Fibroblast of pulmonary artery (primary cell): Measurements from ENCODE around the gene CALR.
"Not testable (repeated sequence)": the region's sequence is repeated elsewhere in the genome, so short reads cannot be mapped to it uniquely, and the experiment has no call there.

ENCODE experiments used
- DNase-seq: peaks from one replicate; pipeline ENCODE4 v3.0.0-alpha.2; 2010; ENCODE audit warnings: low read depth
- H3K4me3 ChIP-seq: replicated peaks from 2 replicates; pipeline ENCODE4 v1.5.1; 2011; ENCODE audit warnings: low read depth, mild to moderate bottlenecking, control low read depth, low read length, moderate library complexity
- TF ChIP-seq, protein P1 (sequence below): IDR thresholded peaks from 2 replicates; pipeline ENCODE4 v1.5.1; 2011; ENCODE audit warnings: mild to moderate bottlenecking, control low read depth, low read length, inconsistent platforms; ENCODE audit errors: missing control alignments

CALR gene

DNA sequence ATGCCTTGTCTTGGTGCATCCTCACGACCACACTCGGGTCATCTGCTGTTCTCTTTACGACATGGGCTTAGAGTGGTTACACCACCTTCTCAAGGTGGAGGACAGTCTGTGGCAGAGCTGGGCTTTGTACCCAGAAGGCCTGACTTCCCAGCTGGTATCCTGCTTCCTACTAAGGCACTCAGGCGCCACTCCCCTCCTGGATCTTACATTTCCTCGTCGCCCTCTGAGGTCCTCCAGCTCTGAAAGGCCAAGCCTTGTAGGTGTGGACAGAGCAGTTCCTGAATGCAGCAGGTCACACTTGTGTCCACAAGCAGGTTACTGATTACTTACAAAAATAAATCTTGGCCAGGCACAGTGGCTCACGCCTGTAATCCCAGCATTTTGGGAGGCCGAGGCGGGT, 31.2 kb upstream of the CALR start:
- no peak overlapping the region for H3K4me3 ChIP-seq
- DNase-seq: no peak
- TF ChIP-seq, protein P1, sequence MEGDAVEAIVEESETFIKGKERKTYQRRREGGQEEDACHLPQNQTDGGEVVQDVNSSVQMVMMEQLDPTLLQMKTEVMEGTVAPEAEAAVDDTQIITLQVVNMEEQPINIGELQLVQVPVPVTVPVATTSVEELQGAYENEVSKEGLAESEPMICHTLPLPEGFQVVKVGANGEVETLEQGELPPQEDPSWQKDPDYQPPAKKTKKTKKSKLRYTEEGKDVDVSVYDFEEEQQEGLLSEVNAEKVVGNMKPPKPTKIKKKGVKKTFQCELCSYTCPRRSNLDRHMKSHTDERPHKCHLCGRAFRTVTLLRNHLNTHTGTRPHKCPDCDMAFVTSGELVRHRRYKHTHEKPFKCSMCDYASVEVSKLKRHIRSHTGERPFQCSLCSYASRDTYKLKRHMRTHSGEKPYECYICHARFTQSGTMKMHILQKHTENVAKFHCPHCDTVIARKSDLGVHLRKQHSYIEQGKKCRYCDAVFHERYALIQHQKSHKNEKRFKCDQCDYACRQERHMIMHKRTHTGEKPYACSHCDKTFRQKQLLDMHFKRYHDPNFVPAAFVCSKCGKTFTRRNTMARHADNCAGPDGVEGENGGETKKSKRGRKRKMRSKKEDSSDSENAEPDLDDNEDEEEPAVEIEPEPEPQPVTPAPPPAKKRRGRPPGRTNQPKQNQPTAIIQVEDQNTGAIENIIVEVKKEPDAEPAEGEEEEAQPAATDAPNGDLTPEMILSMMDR: no peak

DNA sequence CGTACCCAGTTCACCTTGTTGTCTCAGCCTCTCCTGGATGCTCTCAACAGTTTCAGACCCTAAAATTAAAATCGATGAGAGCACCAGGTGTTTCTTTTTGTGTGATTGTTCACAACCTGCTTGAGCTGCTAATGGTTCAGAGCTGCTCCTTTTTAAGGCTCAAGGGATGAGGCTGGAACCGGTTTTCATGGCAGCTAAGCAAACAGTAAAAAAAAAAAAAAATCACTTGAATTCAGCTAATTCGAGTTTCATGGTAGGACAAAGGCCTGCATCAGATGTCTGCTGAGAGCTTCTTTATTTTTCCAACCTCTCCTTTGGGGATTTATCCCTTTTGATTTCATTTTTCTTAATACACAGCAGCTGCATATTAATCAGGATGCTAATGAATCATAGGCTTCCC, 25.8 kb upstream of the CALR start:
- TF ChIP-seq, protein P1: no peak
- H3K4me3 ChIP-seq: no peak overlapping the region
- no peak for DNase-seq

DNA sequence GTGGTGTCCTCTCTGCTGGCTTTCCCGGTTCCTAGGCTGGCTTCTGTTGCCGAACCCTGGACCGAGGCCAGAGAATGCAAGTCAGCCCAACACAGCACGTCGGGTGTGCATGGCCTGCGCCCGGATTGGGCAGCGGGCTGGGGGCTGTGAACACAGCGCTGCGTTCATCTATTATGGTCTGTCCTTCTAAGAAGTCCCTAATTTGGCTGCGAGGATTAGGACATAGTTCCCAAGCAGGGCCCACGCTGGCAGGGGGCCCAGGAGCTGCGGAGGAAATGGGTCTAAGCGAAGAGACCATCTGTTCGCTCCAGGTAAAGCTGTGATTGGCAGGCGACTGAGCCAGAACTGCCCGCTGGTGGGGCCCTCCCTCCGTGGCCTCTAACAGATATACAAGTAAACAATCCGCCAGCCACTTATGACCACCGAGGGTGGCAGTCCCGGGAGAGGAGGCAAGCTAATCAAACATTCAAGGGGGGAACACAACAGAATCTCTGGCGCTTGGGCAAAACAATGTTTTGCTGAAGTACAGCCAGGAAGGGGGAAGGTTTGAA, 25.3 kb upstream of the CALR start:
- DNase-seq: peak; percentile 83
- TF ChIP-seq, protein P1: no peak
- H3K4me3 ChIP-seq: no peak overlapping the region

DNA sequence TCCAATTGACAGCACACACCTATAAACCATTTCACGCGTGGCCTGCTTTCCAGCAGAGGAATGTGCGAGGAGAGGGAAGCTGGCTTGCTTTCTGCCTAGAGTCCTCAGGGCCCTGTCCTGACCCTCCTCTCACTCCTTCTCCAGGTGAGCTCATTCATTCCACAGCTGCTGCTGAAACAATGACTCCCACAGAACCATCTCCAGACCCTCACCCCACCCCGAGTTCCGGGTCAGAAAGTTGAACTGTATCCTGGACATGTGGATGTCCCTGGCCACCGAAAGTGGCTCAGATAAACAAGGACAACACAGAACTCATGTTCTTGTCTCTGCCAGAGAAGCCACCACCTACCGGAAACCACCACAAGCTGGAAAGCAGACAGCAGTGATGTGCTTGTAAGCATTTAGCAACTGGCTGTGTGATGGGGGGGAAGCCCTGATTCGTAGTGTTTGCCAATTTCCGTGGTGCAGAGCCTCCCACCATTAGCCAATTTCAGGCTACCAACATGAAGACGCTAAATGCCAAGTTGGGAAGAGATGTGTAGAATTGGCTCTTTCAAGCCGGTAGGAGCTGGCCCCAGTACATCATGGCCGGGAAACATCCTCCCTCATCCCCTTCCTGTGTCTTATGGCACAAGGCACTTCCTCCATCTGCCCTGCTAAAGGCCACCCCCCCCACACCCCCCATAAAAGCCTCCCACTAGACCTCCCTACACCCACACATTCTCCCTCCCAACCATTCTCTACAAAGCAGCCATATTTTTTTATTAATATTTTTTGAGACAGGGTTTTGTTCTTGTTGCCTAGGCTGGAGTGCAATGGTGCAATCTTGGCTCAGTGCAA, 24.3 kb upstream of the CALR start:
- TF ChIP-seq, protein P1: no peak
- DNase-seq: peak; percentile 62
- no peak overlapping the region for H3K4me3 ChIP-seq

DNA sequence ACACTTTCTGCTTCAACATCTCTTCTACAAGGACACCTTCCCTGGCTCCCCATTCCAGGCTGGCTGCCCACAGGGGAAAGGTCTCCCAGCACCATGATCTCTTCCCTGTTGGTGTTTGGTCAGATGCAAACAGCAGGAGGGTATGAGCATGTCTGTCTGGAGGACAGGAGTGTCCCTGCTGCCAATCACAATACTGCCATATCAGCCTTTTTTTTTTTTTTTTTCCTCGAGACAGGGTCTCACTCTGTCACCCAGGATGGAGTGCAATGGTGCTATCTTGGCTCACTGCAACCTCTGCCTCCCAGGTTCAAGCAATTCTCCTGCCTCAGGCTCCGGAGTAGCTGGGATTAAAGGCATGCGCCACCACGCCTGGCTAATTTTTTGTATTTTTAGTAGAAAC, 22.5 kb upstream of the CALR start:
- not testable (repeated sequence) for DNase-seq, H3K4me3 ChIP-seq

DNA sequence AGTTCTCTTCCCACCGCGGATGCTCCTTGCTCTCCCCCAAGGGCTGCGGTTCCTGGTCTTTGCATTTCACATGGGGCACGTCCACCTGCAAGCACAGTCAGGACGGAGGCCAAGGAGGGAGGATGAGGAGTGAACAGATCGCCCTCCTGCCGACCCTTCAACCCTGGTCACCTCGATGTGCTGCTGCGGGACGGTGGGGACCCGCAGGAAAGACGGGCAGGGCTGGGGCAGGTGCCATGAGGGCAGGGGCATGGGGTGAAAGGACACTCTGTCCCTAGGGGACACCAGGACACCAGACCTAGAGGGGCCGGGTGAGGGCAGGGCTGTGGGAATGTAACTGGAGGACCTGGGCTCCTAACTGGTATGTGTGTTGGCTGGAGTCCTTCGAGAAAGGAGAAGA, 20.2 kb upstream of the CALR start:
- no peak overlapping the region for H3K4me3 ChIP-seq
- no peak for DNase-seq
- TF ChIP-seq, protein P1: no peak

DNA sequence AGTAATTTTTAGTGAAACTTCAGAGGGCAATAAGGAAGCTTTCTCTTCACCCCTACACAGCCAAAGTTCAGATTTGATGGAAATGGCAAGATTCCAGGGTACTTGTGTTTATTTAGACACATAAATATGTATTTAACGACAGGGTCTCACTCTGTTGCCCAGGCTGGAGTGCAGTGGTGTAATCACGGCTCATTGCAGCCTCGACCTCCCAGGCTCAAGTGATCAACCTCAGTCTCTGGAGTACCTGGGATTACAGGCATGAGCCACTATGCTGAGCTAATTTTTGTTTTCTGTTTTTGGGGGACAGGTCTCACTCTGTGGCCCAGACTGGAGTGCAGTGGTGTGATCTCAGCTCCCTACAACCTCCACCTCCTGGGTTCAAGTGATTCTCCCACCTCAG, 17.4 kb upstream of the CALR start:
- TF ChIP-seq, protein P1: no peak

More for the DNA sequence above, 17.4 kb upstream of the CALR start:
- H3K4me3 ChIP-seq: no peak overlapping the region
- no peak for DNase-seq
